K562 (cell line): ENCODE results near the gene SLC30A1. TPM values are rescaled to one million over a fixed set of nuclear protein-coding genes. Genes with fewer than 3 reads are reported as not detected.

Experiments used
- ETS2 ChIP-seq: IDR thresholded peaks from 2 replicates; pipeline ENCODE4 v1.6.1; 2016; ENCODE audit warnings: borderline replicate concordance, missing genetic modification characterization, mild to moderate bottlenecking, moderate library complexity, missing compliant biosample characterization; ENCODE audit not compliant: poor library complexity, severe bottlenecking
- FOSL1 ChIP-seq: fragments of 200-800 bp; sonication (Bioruptor generic); conservative IDR thresholded peaks from 2 replicates; pipeline ENCODE4 v1.6.1; 2016; ENCODE audit warnings: missing genetic modification characterization, missing compliant biosample characterization
- MEIS2 ChIP-seq: fragments of 450-650 bp; IDR thresholded peaks from 2 replicates; pipeline ENCODE4 v1.6.1; 2014; ENCODE audit warnings: mild to moderate bottlenecking; ENCODE audit not compliant: partially characterized antibody
- RAD51 ChIP-seq: fragments of 450-650 bp; IDR thresholded peaks from 2 replicates; pipeline ENCODE4 v1.7.1; 2016; ENCODE audit warnings: low read depth, mild to moderate bottlenecking, borderline replicate concordance
- ZNF589 ChIP-seq: fragments of 200-800 bp; sonication (Bioruptor generic); IDR thresholded peaks from 2 replicates; pipeline ENCODE4 v1.6.1; 2016; ENCODE audit warnings: low read depth, missing genetic modification characterization, missing compliant biosample characterization
- polyA plus RNA-seq, 8 experiments: library from polyadenylated mRNA; depleted of rRNA in 4 of 8; stranded (reverse) in 5 of 8; unstranded in 3 of 8; fragments of >200 nt; fragmentation: Nextera tagmentation in 2 of 8; fragmentation: Illumina TruSeq in 1 of 8; extraction: Ambion mirVana in 2 of 8; extraction: Trizol in 1 of 8; gene quantifications; 2 replicates each; pipeline versions ENCODE4 v1.2.1 to v1.2.3, GENCODE V29; 2011 to 2014; ENCODE audit warnings: inconsistent platforms in 1 of 8, missing spikeins in 1 of 8
- total RNA-seq, 7 experiments: library from RNA; depleted of rRNA in 6 of 7; stranded (reverse); fragments of >200 nt in 6 of 7; fragmentation: Illumina TruSeq in 2 of 7; extraction: Trizol in 2 of 7; gene quantifications; 2 replicates each; pipeline versions ENCODE4 v1.2.1 to v1.2.3, GENCODE V29; 2011 to 2021; ENCODE audit warnings: low replicate concordance in 1 of 7
- TF ChIP-seq, protein P1 (sequence below): fragments of 250-450 bp; sonication (Bioruptor Pico); IDR thresholded peaks from 2 replicates; pipeline ENCODE4 v1.6.1; 2021; ENCODE audit warnings: mild to moderate bottlenecking
- TF ChIP-seq, protein P2 (sequence below): sonication (generic); formaldehyde crosslinking; IDR thresholded peaks from 2 replicates; pipeline ENCODE4 v1.8.0; 2022; ENCODE audit warnings: mild to moderate bottlenecking, missing genetic modification reagents
- TF ChIP-seq, protein P3 (sequence below): fragments of 250-450 bp; sonication (Bioruptor Pico); IDR thresholded peaks from 2 replicates; pipeline ENCODE4 v1.8.0; 2022; ENCODE audit warnings: inconsistent platforms, mild to moderate bottlenecking, moderate library complexity, borderline replicate concordance
- TF ChIP-seq, protein P4 (sequence below): fragments of 250-450 bp; sonication (Bioruptor Pico); IDR thresholded peaks from 2 replicates; pipeline ENCODE4 v1.4.0; 2020
- TF ChIP-seq, protein P5 (sequence below), 2 experiments: fragments of 450-650 bp; IDR thresholded peaks; 2 replicates each; pipeline ENCODE4 v1.6.1; 2016; ENCODE audit warnings: mild to moderate bottlenecking in 2 of 2, borderline replicate concordance in 1 of 2, low read depth in 1 of 2, moderate library complexity in 1 of 2

Gene SLC30A1
- total and polyA plus RNA-seq, 9 of the 15 experiments (the other 6 are each of a cell fraction or from before 2014, with no cell fraction given), result 4.1 to 14.4 (median 6.6) TPM

DNA sequence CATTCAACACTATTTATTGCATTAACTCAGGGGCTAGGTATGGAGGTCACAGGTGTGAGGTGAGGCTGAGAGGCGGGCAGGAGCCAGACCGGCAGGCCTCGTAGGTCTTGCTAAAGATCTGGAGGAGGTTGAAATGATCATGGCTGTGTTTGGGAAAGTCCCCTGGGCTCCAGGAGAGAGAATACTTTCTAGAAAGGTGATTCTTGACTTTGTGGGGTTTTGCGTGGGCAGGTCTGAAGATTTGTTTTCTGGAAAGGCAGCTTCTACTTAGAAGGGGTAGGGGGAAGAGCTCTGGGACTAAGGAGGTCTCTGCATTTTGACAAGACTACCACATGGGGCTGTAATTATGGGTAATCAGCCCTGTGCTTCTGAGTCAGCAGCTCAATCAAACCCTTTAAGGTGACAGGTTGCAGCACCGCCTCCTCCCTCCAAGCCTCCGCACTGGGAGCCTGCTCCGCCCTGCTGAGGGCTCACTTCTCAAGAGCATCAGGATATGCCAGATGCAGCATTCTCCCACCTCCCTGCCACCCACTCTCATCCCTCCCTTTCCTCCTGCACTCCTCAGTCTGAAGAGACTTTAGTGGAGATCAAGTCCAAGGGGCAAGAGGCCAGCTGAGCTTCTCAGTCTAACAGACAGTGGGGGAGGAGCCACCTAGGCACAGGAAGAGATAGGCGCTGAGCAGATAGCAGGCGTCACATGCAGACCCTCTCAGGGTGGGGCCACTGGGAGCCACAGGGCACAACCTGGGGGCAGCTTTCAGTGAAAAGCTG is 30.5 kb downstream of the SLC30A1 start (continued):
- TF ChIP-seq, protein P1, sequence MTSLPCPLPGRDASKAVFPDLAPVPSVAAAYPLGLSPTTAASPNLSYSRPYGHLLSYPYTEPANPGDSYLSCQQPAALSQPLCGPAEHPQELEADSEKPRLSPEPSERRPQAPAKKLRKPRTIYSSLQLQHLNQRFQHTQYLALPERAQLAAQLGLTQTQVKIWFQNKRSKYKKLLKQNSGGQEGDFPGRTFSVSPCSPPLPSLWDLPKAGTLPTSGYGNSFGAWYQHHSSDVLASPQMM (CRISPR knock-in tag), result no peak
- TF ChIP-seq, protein P2, sequence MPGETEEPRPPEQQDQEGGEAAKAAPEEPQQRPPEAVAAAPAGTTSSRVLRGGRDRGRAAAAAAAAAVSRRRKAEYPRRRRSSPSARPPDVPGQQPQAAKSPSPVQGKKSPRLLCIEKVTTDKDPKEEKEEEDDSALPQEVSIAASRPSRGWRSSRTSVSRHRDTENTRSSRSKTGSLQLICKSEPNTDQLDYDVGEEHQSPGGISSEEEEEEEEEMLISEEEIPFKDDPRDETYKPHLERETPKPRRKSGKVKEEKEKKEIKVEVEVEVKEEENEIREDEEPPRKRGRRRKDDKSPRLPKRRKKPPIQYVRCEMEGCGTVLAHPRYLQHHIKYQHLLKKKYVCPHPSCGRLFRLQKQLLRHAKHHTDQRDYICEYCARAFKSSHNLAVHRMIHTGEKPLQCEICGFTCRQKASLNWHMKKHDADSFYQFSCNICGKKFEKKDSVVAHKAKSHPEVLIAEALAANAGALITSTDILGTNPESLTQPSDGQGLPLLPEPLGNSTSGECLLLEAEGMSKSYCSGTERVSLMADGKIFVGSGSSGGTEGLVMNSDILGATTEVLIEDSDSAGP, result no peak
- TF ChIP-seq, protein P3, sequence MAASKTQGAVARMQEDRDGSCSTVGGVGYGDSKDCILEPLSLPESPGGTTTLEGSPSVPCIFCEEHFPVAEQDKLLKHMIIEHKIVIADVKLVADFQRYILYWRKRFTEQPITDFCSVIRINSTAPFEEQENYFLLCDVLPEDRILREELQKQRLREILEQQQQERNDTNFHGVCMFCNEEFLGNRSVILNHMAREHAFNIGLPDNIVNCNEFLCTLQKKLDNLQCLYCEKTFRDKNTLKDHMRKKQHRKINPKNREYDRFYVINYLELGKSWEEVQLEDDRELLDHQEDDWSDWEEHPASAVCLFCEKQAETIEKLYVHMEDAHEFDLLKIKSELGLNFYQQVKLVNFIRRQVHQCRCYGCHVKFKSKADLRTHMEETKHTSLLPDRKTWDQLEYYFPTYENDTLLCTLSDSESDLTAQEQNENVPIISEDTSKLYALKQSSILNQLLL (CRISPR knock-in tag), result no peak
- TF ChIP-seq RAD51 (peak; percentile 41; the same call in 1 of the 2 replicates), ETS2 (tag) (no peak), ZNF589 (CRISPR knock-in tag) (peak; percentile 77; the same call in 1 of the 2 replicates), MEIS2 (peak; percentile 93), FOSL1 (peak; percentile 86)
- TF ChIP-seq, protein P4, sequence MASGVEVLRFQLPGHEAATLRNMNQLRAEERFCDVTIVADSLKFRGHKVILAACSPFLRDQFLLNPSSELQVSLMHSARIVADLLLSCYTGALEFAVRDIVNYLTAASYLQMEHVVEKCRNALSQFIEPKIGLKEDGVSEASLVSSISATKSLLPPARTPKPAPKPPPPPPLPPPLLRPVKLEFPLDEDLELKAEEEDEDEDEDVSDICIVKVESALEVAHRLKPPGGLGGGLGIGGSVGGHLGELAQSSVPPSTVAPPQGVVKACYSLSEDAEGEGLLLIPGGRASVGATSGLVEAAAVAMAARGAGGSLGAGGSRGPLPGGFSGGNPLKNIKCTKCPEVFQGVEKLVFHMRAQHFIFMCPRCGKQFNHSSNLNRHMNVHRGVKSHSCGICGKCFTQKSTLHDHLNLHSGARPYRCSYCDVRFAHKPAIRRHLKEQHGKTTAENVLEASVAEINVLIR (CRISPR knock-in tag), result 0 out of 2 replicates have a peak, but pooled peaks have one; percentile 33
- TF ChIP-seq, protein P5, sequence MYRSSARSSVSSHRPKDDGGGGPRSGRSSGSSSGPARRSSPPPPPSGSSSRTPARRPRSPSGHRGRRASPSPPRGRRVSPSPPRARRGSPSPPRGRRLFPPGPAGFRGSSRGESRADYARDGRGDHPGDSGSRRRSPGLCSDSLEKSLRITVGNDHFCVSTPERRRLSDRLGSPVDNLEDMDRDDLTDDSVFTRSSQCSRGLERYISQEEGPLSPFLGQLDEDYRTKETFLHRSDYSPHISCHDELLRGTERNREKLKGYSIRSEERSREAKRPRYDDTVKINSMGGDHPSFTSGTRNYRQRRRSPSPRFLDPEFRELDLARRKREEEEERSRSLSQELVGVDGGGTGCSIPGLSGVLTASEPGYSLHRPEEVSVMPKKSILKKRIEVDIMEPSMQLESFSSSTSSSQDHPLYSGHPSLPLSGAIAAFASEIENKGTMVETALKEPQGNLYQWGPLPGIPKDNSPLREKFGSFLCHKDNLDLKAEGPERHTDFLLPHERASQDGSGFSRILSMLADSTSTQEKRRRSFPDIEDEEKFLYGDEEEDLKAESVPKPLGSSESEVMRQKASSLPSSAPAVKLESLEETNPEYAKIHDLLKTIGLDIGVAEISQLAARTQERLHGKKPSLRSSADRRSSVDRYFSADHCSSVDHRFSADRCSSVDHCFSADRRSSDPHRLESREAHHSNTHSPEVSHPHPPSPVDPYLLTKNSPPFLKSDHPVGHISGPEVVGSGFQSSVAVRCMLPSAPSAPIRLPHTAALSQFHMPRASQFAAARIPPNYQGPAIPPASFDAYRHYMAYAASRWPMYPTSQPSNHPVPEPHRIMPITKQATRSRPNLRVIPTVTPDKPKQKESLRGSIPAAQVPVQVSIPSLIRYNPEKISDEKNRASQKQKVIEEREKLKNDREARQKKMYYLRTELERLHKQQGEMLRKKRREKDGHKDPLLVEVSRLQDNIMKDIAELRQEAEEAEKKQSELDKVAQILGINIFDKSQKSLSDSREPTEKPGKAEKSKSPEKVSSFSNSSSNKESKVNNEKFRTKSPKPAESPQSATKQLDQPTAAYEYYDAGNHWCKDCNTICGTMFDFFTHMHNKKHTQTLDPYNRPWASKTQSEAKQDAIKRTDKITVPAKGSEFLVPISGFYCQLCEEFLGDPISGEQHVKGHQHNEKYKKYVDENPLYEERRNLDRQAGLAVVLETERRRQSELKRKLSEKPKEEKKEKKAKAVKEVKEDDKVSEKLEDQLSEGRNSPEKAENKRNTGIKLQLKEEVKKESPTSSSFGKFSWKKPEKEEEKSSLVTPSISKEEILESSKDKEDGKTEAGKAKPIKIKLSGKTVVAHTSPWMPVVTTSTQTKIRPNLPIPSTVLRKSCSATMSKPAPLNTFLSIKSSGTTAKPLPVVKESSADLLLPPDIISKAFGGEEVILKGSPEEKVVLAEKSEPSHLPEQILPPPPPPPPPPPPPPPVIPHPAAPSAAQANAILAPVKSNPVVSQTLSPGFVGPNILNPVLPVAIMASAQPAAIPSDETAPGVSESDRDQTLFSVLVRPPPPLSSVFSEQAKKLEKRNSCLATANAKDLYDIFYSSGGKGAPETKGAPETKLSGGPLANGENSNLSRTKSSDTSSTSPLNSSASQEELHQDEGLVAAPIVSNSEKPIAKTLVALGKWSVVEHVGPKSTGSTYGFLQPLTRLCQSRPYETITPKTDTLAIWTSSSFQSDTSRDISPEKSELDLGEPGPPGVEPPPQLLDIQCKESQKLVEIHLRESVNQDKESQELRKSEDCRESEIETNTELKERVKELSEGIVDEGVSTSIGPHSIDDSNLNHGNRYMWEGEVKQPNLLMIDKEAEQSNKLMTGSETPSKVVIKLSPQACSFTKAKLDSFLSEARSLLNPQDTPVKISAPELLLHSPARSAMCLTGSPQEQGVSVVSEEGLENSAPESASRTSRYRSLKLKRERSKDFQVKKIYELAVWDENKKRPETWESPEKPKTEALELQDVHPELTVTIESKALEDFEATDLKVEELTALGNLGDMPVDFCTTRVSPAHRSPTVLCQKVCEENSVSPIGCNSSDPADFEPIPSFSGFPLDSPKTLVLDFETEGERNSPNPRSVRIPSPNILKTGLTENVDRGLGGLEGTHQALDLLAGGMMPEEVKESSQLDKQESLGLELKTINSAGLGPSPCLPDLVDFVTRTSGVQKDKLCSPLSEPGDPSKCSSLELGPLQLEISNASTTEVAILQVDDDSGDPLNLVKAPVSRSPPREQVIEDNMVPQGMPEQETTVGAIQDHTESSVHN (IDR thresholded peaks at IDR 0.05; ENCODE audit: borderline replicate concordance in 1 of 2, low read depth in 1 of 2), result 0 out of 4 replicates have a peak, but pooled peaks of 1 of the 2 experiments have one; percentile 32
